IMR-90 (cell line): ENCODE measurements around the gene EPHA10. TPM values are rescaled to one million over a fixed set of nuclear protein-coding genes. Genes with fewer than 3 reads are reported as not detected.

Source experiments
- ATAC-seq: fragments of 200-7000 bp; cut with Tn5 transposase; 2 replicates; pipeline ENCODE4 v1.9.1; 2020; ENCODE audit warnings: low read depth, mild to moderate bottlenecking, moderate library complexity
- BruUV-seq: library from RNA; stranded (reverse); fragments of 400-500 nt; replicated peaks from 2 replicates; lab custom pipeline; 2021; lab: Mats Ljungman, UMichigan
- CTCF ChIA-PET: fragments of 300-600 bp; formaldehyde crosslinking; extraction: SDS; loops from one replicate; lab custom pipeline; 2021; ENCODE audit warnings: antibody characterized with exemption; lab: Yijun Ruan, JAX
- POLR2A ChIA-PET: fragments of 300-600 bp; sonication (Branson Sonifier 250); formaldehyde crosslinking; loops from one replicate; lab custom pipeline; 2022; ENCODE audit warnings: antibody characterized with exemption; ENCODE audit not compliant: unreplicated experiment; lab: Charles Lee
- DNase-seq: peaks from one replicate; pipeline ENCODE4 v3.0.0; 2013
- H2AFZ ChIP-seq: replicated peaks from 2 replicates; pipeline ENCODE3; 2013; ENCODE audit warnings: low read length, mild to moderate bottlenecking; ENCODE audit not compliant: poor library complexity
- H2AK5ac ChIP-seq: 2 replicates; pipeline ENCODE4 v1.6.1; 2013; ENCODE audit warnings: low read depth, low read length, inconsistent platforms
- H2AK9ac ChIP-seq: replicated peaks from 2 replicates; pipeline ENCODE3; 2013; ENCODE audit warnings: mild to moderate bottlenecking, low read depth, low read length, moderate library complexity; ENCODE audit not compliant: poor library complexity
- H2BK120ac ChIP-seq: 2 replicates; pipeline ENCODE4 v1.6.1; 2013; ENCODE audit warnings: low read depth, low read length, inconsistent platforms
- H2BK15ac ChIP-seq: 3 replicates; pipeline ENCODE4 v1.6.1; 2013; ENCODE audit warnings: low read depth, low read length, inconsistent platforms
- H2BK20ac ChIP-seq: 2 replicates; pipeline ENCODE4 v1.6.1; 2013; ENCODE audit warnings: low read depth, mild to moderate bottlenecking, inconsistent platforms, low read length, moderate library complexity
- H2BK5ac ChIP-seq: 2 replicates; pipeline ENCODE4 v1.6.1; 2013; ENCODE audit warnings: mild to moderate bottlenecking, low read depth, low read length, inconsistent platforms; ENCODE audit not compliant: poor library complexity, severe bottlenecking
- H3K14ac ChIP-seq: replicated peaks from 2 replicates; pipeline ENCODE4 v1.6.1; 2013; ENCODE audit warnings: low read depth, low read length, inconsistent platforms
- H3K18ac ChIP-seq: 2 replicates; pipeline ENCODE4 v1.6.1; 2013; ENCODE audit warnings: low read depth, low read length, control low read depth
- H3K23ac ChIP-seq: 2 replicates; pipeline ENCODE4 v1.6.1; 2013; ENCODE audit warnings: low read depth, low read length, inconsistent platforms
- H3K27ac ChIP-seq: 2 replicates; pipeline ENCODE4 v1.5.1; 2013; ENCODE audit warnings: mild to moderate bottlenecking, control low read depth, low read length; ENCODE audit not compliant: insufficient read depth
- H3K27me3 ChIP-seq: 2 replicates; pipeline ENCODE4 v1.6.1; 2013; ENCODE audit warnings: low read length; ENCODE audit not compliant: control insufficient read depth, insufficient read depth
- H3K36me3 ChIP-seq: 2 replicates; pipeline ENCODE4 v1.6.1; 2013; ENCODE audit warnings: low read length, mixed read lengths; ENCODE audit not compliant: control insufficient read depth, insufficient read depth
- H3K4ac ChIP-seq: 2 replicates; pipeline ENCODE4 v1.6.1; 2013; ENCODE audit warnings: low read depth, low read length, inconsistent platforms
- H3K4me1 ChIP-seq: 2 replicates; pipeline ENCODE4 v1.6.1; 2013; ENCODE audit warnings: low read length, mixed read lengths; ENCODE audit not compliant: control insufficient read depth, insufficient read depth
- H3K4me2 ChIP-seq: 2 replicates; pipeline ENCODE4 v1.6.1; 2013; ENCODE audit warnings: low read depth, mild to moderate bottlenecking, control low read depth, low read length, moderate library complexity
- H3K4me3 ChIP-seq: 2 replicates; pipeline ENCODE4 v1.5.1; 2013; ENCODE audit warnings: low read depth, mild to moderate bottlenecking, control low read depth, low read length, moderate library complexity; ENCODE audit not compliant: insufficient read depth
- H3K56ac ChIP-seq: 2 replicates; pipeline ENCODE4 v1.6.1; 2013; ENCODE audit warnings: low read length, inconsistent platforms; ENCODE audit not compliant: insufficient read depth; ENCODE audit errors: extremely low read depth
- H3K79me1 ChIP-seq, 2 experiments: 2 replicates each; pipeline ENCODE4 v1.6.1; 2013; ENCODE audit warnings: low read length in 2 of 2, inconsistent platforms in 1 of 2, low read depth in 1 of 2
- H3K9ac ChIP-seq: 2 replicates; pipeline ENCODE4 v1.6.1; 2013; ENCODE audit warnings: low read depth, low read length, control low read depth
- H3K9me1 ChIP-seq: 2 replicates; pipeline ENCODE4 v1.6.1; 2013; ENCODE audit warnings: low read length, inconsistent platforms; ENCODE audit not compliant: insufficient read depth
- H3K9me3 ChIP-seq: 2 replicates; pipeline ENCODE4 v1.6.1; 2013; ENCODE audit warnings: low read length; ENCODE audit not compliant: control insufficient read depth, insufficient read depth
- H4K20me1 ChIP-seq: 2 replicates; pipeline ENCODE4 v1.6.1; 2013; ENCODE audit warnings: low read length, inconsistent platforms; ENCODE audit not compliant: insufficient read depth
- H4K5ac ChIP-seq: 2 replicates; pipeline ENCODE4 v1.6.1; 2013; ENCODE audit warnings: mild to moderate bottlenecking, low read depth, low read length, control low read depth
- H4K8ac ChIP-seq, 2 experiments: 2 replicates each; pipeline ENCODE4 v1.6.1; 2013; ENCODE audit warnings: low read depth in 2 of 2, low read length in 2 of 2, control low read depth in 1 of 2, inconsistent platforms in 1 of 2
- H4K91ac ChIP-seq: 2 replicates; pipeline ENCODE4 v1.6.1; 2013; ENCODE audit warnings: low read depth, low read length, inconsistent platforms; ENCODE audit not compliant: insufficient read depth
- WGBS, 2 experiments: methylation state at CpG; one replicate each; pipeline versions ENCODE4 v1.1.5 to v1.1.7; 2013; ENCODE audit warnings: missing lambda C conversion rate in 2 of 2; ENCODE audit not compliant: insufficient read length in 1 of 2; ENCODE audit errors: extremely low coverage in 2 of 2; 5-methylcytosine and 5-hydroxymethylcytosine counted together
- dilution Hi-C: fragments of 300-500 bp; cut with HindIII; formaldehyde crosslinking; loops from one replicate; pipeline ENCODE4 v1.14.3; 2018; ENCODE audit warnings: low sequenced_read_pairs; ENCODE audit not compliant: unreplicated experiment
- in situ Hi-C: fragments of 300-500 bp; cut with MboI; formaldehyde crosslinking; loops from 3 replicates; pipeline ENCODE4 v1.14.3; 2019; ENCODE audit warnings: low sequenced_read_pairs, inconsistent platforms, mixed read lengths
- intact Hi-C: fragments of 100-400 bp; cut with micrococcal nuclease; formaldehyde crosslinking; loops from 2 replicates; pipeline ENCODE4 v1.10.0; 2022
- polyA plus RNA-seq, 3 experiments: library from polyadenylated mRNA; depleted of rRNA; stranded (reverse); fragments of >200 nt; gene quantifications; 2 replicates each; pipeline ENCODE4 v1.2.3, GENCODE V29; 2012; ENCODE audit warnings: low replicate concordance in 1 of 3
- total RNA-seq: library from RNA; depleted of rRNA; stranded (reverse); fragments of >200 nt; gene quantifications from 2 replicates; pipeline ENCODE4 v1.2.3, GENCODE V29; 2012
- TF ChIP-seq, protein P1 (sequence below): conservative IDR thresholded peaks from 2 replicates; pipeline ENCODE4 v1.5.1; 2012; ENCODE audit warnings: mild to moderate bottlenecking, low read depth, low read length, improper control_type of control experiment

The EPHA10 gene
- total and polyA plus RNA-seq, 2 of the 4 experiments (the other 2 are of a cell fraction): not detected

DNA sequence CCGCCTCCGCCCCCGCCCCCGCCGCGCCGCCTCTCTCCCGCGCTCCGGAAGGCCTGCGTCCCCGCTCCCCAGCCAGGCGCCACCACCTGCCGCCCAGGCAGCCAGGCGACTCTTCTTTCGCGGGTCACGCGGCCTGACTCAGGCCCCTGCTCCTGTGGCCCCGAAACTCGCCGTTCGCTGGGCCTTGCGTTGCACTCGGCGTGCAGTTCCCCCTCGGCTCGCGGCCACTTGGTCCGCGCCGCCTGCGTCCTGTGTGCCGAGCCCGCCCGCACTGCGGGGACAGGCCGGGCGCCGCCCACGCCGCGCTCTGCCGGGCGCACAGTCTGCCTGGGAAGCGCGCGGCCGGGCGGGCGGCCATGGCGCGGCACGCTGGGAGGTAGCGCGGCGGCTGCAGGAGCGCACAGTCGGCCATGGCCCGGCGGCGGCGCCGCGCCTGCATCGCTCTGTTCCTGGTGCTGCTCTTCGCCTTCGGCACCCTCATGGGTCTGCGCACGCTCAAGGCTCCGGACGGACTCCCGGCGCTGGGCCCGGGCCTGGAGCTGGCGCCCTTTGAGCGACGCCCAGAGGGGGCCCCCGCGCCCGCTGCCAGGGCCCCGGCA lies 29.0 kb upstream of the EPHA10 start, which contains the start of gene MANEAL:
TSS of gene MANEAL (plus strand) at position 75 of the 599 bp plus-strand sequence. CDS start at position 411, 336 bp downstream.
- Histone ChIP-seq H3K4me3 (peak within 1 kb of the TSS; percentile 43), H2BK20ac (no peak within 1 kb of the TSS), H3K4me1 (peaks cover 2% of the 10 kb centered on the region), H4K91ac (no peak within 1 kb of the TSS), H2BK5ac (no peak within 1 kb of the TSS), H3K4me2 (peak within 1 kb of the TSS; percentile 72), H3K23ac (no peak within 1 kb of the TSS), H3K27me3 (peaks cover 19% of the 10 kb centered on the region), H3K4ac (no peak within 1 kb of the TSS), H3K9me3 (no peaks in the 10 kb centered on the region), H3K56ac (no peak within 1 kb of the TSS), H2BK15ac (no peak within 1 kb of the TSS), H2AK5ac (no peak within 1 kb of the TSS), H2BK120ac (no peak within 1 kb of the TSS), H3K79me1 (no peaks in the 10 kb centered on the region), H4K8ac (no peak within 1 kb of the TSS), H3K27ac (no peak within 1 kb of the TSS), H3K18ac (no peak within 1 kb of the TSS), H3K36me3 (no peaks in the 10 kb centered on the region), H2AK9ac (peak within 1 kb of the TSS; percentile 78), H2AFZ (peak within 1 kb of the TSS; percentile 92), H4K20me1 (peaks cover 3% of the 10 kb centered on the region; the same call in 1 of the 2 replicates), H4K5ac (no peak within 1 kb of the TSS), H3K9ac (no peak within 1 kb of the TSS), H3K9me1 (no peaks in the 10 kb centered on the region), H3K14ac (no peak within 1 kb of the TSS)
- ATAC-seq (peak; percentile 88), DNase-seq (peak; percentile 54)
- ChIA-PET POLR2A (no interaction called here), CTCF (no interaction called here)
- intact Hi-C loops: no loop called here
- TF ChIP-seq, protein P1, sequence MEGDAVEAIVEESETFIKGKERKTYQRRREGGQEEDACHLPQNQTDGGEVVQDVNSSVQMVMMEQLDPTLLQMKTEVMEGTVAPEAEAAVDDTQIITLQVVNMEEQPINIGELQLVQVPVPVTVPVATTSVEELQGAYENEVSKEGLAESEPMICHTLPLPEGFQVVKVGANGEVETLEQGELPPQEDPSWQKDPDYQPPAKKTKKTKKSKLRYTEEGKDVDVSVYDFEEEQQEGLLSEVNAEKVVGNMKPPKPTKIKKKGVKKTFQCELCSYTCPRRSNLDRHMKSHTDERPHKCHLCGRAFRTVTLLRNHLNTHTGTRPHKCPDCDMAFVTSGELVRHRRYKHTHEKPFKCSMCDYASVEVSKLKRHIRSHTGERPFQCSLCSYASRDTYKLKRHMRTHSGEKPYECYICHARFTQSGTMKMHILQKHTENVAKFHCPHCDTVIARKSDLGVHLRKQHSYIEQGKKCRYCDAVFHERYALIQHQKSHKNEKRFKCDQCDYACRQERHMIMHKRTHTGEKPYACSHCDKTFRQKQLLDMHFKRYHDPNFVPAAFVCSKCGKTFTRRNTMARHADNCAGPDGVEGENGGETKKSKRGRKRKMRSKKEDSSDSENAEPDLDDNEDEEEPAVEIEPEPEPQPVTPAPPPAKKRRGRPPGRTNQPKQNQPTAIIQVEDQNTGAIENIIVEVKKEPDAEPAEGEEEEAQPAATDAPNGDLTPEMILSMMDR: no peak
- in situ Hi-C loops: no loop called here
- dilution Hi-C loops: no loop called here
- 3% methylated on average over 24 of the region's 82 CpGs; no CpG with 5 or more reads in 1 of the 2 experiments for WGBS, 2 experiments
- no TSS peak for BruUV-seq
